GM20431 (cell line): ENCODE data around the gene SUSD2.

ENCODE experiments used
- in situ Hi-C: fragments of 300-500 bp; cut with MseI, MboI; formaldehyde crosslinking; loops from one replicate; pipeline ENCODE4 v1.15.0; 2020; ENCODE audit warnings: low sequenced_read_pairs; ENCODE audit not compliant: unreplicated experiment

The SUSD2 gene

GRCh38 chr22:24149198-24149590 lies 32.1 kb upstream of the SUSD2 start:
- in situ Hi-C loops: no loop called here

- in situ Hi-C loops: no loop called here
Observed at GRCh38 chr22:24153353-24153752, 27.9 kb upstream of the SUSD2 start.

DNA sequence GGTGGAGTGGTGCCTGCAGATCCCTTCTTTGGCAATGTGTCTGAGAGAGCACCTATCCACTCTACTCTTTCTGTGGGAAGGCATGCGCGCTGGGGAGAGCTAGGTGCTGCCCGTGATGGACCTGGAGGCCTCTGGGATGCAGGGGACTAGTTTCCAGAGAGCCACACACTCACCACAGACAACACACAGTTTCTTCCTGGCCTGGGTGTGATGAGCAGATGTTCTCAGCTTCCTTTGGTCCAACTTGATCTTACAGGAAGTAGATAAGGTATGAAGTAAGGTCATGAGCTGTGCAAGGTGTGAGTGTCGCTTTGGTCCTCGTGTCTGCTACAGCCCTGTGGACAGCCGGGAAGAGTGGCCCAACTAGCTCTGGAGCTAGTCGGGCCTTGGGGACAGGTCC lies 27.3 kb upstream of the SUSD2 start:
- in situ Hi-C loops: no loop called here

GRCh38 chr22:24154826-24155225 lies 26.5 kb upstream of the SUSD2 start:
- in situ Hi-C loops: no loop called here

- in situ Hi-C loops: no loop called here
Observed at GRCh38 chr22:24155627-24156140, 25.6 kb upstream of the SUSD2 start.

- in situ Hi-C loops: no loop called here
Observed at GRCh38 chr22:24156141-24156912, 25.0 kb upstream of the SUSD2 start.

GRCh38 chr22:24156913-24157821 lies 24.1 kb upstream of the SUSD2 start:
- in situ Hi-C loops: no loop called here

- in situ Hi-C loops: no loop called here
Observed at GRCh38 chr22:24157822-24158135, 23.5 kb upstream of the SUSD2 start.

GRCh38 chr22:24159650-24160049 lies 21.6 kb upstream of the SUSD2 start:
- in situ Hi-C loops: no loop called here

GRCh38 chr22:24160546-24160945 lies 20.7 kb upstream of the SUSD2 start:
- in situ Hi-C loops: no loop called here

- in situ Hi-C loops: no loop called here
Observed at GRCh38 chr22:24161485-24161884, 19.8 kb upstream of the SUSD2 start.

DNA sequence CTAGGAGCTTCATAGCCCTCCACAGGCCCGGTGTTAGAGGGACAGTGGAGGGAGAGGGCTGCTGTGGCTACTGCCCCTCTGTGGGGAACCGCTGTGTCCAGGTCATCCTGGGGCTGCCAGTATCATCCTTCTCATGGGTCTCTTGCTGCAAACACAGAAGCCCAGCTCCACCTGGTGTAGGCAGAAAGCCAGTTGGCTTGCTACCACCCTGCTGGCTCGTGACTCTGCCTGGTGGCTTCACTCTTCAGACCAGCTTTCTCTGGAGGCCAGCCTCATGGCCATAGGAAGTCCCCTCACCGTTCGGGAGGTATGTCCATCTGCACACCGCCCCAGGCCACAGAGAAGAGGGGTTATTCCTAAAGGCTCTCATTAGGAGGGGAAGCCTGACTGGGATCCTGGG lies 19.4 kb upstream of the SUSD2 start:
- in situ Hi-C loops: no loop called here

- in situ Hi-C loops: no loop called here
Observed at GRCh38 chr22:24162436-24162835, 18.9 kb upstream of the SUSD2 start.

- in situ Hi-C loops: no loop called here
Observed at GRCh38 chr22:24164243-24164642, 17.0 kb upstream of the SUSD2 start.

DNA sequence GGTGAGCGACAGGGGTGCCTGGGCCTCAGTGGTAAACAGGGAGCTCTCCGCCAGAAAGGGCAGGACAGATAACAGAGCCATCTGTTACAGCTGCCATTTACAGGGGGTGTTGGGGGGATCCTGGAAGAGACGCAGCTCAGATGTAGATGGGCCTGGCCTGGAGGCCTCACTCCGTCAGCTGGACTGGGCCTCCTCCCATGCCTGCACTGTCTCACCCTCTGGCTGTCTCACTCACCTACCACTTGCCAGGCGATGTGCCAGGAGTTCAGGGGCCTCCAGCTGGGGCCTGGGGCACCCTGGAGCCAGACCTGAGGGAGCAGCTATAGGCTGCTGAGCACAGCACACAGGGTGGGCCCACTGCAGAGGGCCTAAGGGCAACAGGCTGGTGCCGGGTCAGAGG lies 16.3 kb upstream of the SUSD2 start:
- in situ Hi-C loops: no loop called here

DNA sequence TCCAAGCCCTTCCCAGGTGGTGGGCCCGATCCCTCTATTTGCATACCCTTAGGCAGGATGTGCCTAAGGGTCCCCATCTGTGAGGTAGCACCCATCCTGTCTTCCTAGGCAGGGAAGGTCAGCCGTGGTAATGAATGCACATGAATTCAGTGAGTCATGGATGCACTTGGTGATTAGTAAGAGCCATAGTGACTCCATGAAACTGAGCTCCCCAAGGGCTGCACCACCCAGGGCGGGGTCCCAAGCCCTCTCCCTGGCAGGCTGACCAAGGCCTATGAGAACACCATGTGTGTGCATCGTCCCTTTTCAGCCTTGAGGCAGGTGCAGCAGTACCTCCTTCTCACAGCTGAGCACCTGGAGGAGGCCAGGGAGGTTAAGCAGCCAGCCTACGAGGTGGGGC lies 15.6 kb upstream of the SUSD2 start:
- in situ Hi-C loops: no loop called here

DNA sequence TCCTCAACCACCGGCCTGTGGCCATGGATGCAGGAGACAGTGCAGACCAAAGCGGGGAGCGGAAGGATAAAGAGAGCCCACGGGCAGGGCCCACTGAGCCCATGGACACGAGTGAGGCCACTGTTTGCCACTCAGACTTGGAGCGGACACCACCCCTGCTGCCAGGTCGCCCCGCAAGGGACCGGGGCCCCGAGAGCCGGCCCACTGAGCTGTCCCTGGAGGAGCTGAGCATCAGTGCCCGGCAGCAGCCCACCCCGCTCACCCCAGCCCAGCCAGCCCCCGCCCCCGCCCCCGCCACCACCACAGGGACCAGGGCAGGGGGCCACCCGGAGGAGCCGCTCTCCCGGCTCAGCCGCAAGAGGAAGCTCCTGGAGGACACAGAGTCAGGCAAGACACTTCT lies 14.5 kb upstream of the SUSD2 start:
- in situ Hi-C loops: no loop called here

- in situ Hi-C loops: no loop called here
Observed at GRCh38 chr22:24169439-24170058, 11.7 kb upstream of the SUSD2 start.

GRCh38 chr22:24170188-24170587 lies 11.1 kb upstream of the SUSD2 start:
- in situ Hi-C loops: no loop called here

DNA sequence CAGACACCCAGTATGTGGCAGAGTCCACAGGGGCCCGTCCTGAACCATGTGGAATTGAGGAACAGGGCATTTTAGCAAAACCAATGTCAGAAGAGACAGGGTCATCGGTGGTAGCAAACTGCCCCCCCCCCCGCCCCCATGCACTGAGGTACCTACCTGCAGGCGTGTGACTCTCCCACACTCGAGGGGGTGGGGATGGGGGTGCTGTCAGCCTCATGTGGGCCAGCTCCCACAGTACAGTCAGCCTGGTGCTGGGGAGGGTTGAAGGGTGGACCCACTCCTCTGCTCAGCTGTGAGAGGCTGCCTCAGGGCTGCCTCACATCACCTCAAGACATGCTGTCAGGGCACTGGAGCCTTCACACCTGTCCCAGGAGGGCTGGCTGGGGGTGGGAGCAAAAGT lies 10.7 kb upstream of the SUSD2 start:
- in situ Hi-C loops: no loop called here

GRCh38 chr22:24171822-24172221 lies 9.5 kb upstream of the SUSD2 start:
- in situ Hi-C loops: no loop called here
